Amniotic epithelial cell (primary cell): ENCODE results near the gene TMEM116.
A peak's percentile ranks its signal among the peaks of the same experiment; 100 is the strongest.

ENCODE experiments used
- DNase-seq: peaks from one replicate; pipeline ENCODE4 v3.0.0-alpha.2; 2010; ENCODE audit warnings: low read depth

The TMEM116 gene

GRCh38 chr12:111893287-111893686, 119.7 kb downstream of the TMEM116 start:
- no peak for DNase-seq

GRCh38 chr12:111887926-111888745, 124.8 kb downstream of the TMEM116 start:
- DNase-seq, result no peak

- DNase-seq, result peak; percentile 76
Measured at GRCh38 chr12:111886662-111887545, 126.1 kb downstream of the TMEM116 start.

GRCh38 chr12:111881716-111882115, 131.2 kb downstream of the TMEM116 start:
- no peak for DNase-seq
